ENCODE measurements around the gene ANGPTL8.

DNA sequence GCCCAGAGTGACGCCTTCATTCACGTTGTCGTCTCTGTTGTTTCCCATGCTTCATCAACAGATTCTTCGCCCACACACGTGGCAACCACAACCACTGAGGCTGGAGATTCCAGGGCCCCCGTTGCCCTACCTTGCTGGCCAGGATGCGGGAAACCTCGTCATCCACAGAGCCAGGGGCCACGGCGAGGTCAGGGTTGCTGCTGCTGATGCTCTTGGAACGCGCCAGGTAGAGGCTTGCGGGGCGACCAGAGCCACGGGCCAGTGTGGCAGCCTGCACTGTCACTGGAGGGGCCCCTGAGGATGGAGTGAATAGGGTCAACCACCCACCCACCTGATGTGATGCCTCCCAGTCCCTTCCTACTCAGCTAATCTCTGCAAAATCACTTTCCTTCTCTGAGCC is 6.3 kb upstream of the ANGPTL8 start:
- TF ChIP-seq, protein P1, sequence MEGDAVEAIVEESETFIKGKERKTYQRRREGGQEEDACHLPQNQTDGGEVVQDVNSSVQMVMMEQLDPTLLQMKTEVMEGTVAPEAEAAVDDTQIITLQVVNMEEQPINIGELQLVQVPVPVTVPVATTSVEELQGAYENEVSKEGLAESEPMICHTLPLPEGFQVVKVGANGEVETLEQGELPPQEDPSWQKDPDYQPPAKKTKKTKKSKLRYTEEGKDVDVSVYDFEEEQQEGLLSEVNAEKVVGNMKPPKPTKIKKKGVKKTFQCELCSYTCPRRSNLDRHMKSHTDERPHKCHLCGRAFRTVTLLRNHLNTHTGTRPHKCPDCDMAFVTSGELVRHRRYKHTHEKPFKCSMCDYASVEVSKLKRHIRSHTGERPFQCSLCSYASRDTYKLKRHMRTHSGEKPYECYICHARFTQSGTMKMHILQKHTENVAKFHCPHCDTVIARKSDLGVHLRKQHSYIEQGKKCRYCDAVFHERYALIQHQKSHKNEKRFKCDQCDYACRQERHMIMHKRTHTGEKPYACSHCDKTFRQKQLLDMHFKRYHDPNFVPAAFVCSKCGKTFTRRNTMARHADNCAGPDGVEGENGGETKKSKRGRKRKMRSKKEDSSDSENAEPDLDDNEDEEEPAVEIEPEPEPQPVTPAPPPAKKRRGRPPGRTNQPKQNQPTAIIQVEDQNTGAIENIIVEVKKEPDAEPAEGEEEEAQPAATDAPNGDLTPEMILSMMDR (IDR thresholded peaks at IDR 0.05; ENCODE audit: low read depth, low read length, poor library complexity, severe bottlenecking), result no peak
- TF ChIP-seq EZH2phosphoT487 (IDR thresholded peaks at IDR 0.05; ENCODE audit: borderline replicate concordance, low read length), result no peak
